WTC11 (cell line): ENCODE results near the gene SMC2.

Experiments used
- JUN ChIP-seq: sonication (generic); formaldehyde crosslinking; IDR thresholded peaks from 2 replicates; pipeline ENCODE4 v1.8.0; 2023; ENCODE audit warnings: mild to moderate bottlenecking, missing genetic modification reagents
- ZNF138 ChIP-seq: sonication (generic); formaldehyde crosslinking; conservative IDR thresholded peaks from 2 replicates; pipeline ENCODE4 v1.8.1; 2022; ENCODE audit warnings: mild to moderate bottlenecking, moderate library complexity, missing genetic modification reagents
- ZNF416 ChIP-seq: fragments of 250-450 bp; sonication (Bioruptor Pico); IDR thresholded peaks from 2 replicates; pipeline ENCODE4 v1.9.0; 2021; ENCODE audit warnings: mild to moderate bottlenecking, inconsistent platforms
- TF ChIP-seq, protein P1 (sequence below): sonication (generic); formaldehyde crosslinking; IDR thresholded peaks from 2 replicates; pipeline ENCODE4 v1.8.0; 2022; ENCODE audit warnings: mild to moderate bottlenecking, missing genetic modification reagents
- TF ChIP-seq, protein P2 (sequence below): fragments of 200-600 bp; IDR thresholded peaks from 2 replicates; pipeline ENCODE4 v1.8.0; 2022; ENCODE audit warnings: antibody characterized with exemption
- TF ChIP-seq, protein P3 (sequence below): fragments of 250-450 bp; sonication (Bioruptor Pico); IDR thresholded peaks from 2 replicates; pipeline ENCODE4 v1.8.0; 2021; ENCODE audit warnings: mild to moderate bottlenecking

DNA sequence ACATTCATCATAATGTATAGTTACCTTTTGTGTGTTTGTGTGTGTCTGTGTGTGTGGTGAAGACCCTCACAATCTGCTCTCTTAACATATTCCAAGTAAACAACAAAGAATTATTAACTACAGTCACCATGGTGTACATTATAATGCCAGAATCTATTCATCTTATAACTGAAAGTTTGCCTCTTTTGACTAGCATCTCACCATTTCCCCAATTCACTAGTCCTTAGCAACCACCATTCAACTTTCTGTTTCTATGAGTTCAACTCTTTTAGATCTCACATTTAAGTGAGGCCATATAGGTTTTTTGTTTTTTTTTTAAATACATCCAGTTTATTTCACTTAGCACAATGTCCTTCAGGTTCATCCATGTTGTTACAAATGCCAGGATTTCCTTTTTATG, 83.6 kb downstream of the SMC2 start:
- no peak for TF ChIP-seq JUN (CRISPR knock-in tag)
- TF ChIP-seq, protein P1, sequence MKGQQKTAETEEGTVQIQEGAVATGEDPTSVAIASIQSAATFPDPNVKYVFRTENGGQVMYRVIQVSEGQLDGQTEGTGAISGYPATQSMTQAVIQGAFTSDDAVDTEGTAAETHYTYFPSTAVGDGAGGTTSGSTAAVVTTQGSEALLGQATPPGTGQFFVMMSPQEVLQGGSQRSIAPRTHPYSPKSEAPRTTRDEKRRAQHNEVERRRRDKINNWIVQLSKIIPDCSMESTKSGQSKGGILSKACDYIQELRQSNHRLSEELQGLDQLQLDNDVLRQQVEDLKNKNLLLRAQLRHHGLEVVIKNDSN (CRISPR knock-in tag), result no peak
- TF ChIP-seq, protein P2, sequence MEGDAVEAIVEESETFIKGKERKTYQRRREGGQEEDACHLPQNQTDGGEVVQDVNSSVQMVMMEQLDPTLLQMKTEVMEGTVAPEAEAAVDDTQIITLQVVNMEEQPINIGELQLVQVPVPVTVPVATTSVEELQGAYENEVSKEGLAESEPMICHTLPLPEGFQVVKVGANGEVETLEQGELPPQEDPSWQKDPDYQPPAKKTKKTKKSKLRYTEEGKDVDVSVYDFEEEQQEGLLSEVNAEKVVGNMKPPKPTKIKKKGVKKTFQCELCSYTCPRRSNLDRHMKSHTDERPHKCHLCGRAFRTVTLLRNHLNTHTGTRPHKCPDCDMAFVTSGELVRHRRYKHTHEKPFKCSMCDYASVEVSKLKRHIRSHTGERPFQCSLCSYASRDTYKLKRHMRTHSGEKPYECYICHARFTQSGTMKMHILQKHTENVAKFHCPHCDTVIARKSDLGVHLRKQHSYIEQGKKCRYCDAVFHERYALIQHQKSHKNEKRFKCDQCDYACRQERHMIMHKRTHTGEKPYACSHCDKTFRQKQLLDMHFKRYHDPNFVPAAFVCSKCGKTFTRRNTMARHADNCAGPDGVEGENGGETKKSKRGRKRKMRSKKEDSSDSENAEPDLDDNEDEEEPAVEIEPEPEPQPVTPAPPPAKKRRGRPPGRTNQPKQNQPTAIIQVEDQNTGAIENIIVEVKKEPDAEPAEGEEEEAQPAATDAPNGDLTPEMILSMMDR, result no peak
- TF ChIP-seq ZNF416 (CRISPR knock-in tag), result no peak
- no peak for TF ChIP-seq ZNF138 (CRISPR knock-in tag)
- TF ChIP-seq, protein P3, sequence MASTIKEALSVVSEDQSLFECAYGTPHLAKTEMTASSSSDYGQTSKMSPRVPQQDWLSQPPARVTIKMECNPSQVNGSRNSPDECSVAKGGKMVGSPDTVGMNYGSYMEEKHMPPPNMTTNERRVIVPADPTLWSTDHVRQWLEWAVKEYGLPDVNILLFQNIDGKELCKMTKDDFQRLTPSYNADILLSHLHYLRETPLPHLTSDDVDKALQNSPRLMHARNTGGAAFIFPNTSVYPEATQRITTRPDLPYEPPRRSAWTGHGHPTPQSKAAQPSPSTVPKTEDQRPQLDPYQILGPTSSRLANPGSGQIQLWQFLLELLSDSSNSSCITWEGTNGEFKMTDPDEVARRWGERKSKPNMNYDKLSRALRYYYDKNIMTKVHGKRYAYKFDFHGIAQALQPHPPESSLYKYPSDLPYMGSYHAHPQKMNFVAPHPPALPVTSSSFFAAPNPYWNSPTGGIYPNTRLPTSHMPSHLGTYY, result no peak
